Type B pancreatic cell (in vitro differentiated cells): ENCODE results near the gene TAGLN3. TPM values are rescaled to one million over a fixed set of nuclear protein-coding genes. Genes with fewer than 3 reads are reported as not detected.

Source experiments
- DNase-seq: peaks from one replicate; pipeline ENCODE4 v3.0.0; 2021; ENCODE audit warnings: mixed read lengths; ENCODE audit not compliant: unreplicated experiment; ENCODE audit errors: extremely low spot score
- H3K27ac Mint-ChIP-seq: 2 replicates; pipeline ENCODE4 v1.8.0; 2021; ENCODE audit warnings: mild to moderate bottlenecking, mixed read lengths
- H3K27me3 Mint-ChIP-seq: 2 replicates; pipeline ENCODE4 v1.8.0; 2021; ENCODE audit warnings: mixed read lengths
- H3K36me3 Mint-ChIP-seq: 2 replicates; pipeline ENCODE4 v1.8.0; 2021; ENCODE audit warnings: mixed read lengths
- H3K4me1 Mint-ChIP-seq: one replicate; pipeline ENCODE4 v1.8.0; 2021; ENCODE audit warnings: mixed read lengths; ENCODE audit not compliant: unreplicated experiment
- H3K4me3 Mint-ChIP-seq: 2 replicates; pipeline ENCODE4 v1.8.0; 2021; ENCODE audit warnings: mild to moderate bottlenecking, mixed read lengths
- H3K9me3 Mint-ChIP-seq: 2 replicates; pipeline ENCODE4 v1.8.0; 2021; ENCODE audit warnings: mixed read lengths
- total RNA-seq: library from RNA; stranded (reverse); gene quantifications from 2 replicates; pipeline ENCODE4 v1.2.1, GENCODE V29; 2021; ENCODE audit warnings: low replicate concordance
- TF ChIP-seq, protein P1 (sequence below): fragments of 200-600 bp; sonication (generic); conservative IDR thresholded peaks from 2 replicates; pipeline ENCODE4 v1.5.0; 2021; ENCODE audit warnings: antibody characterized with exemption, mild to moderate bottlenecking

Gene TAGLN3
- total RNA-seq, 1 donor from 2014 or later: 14.8 TPM

DNA sequence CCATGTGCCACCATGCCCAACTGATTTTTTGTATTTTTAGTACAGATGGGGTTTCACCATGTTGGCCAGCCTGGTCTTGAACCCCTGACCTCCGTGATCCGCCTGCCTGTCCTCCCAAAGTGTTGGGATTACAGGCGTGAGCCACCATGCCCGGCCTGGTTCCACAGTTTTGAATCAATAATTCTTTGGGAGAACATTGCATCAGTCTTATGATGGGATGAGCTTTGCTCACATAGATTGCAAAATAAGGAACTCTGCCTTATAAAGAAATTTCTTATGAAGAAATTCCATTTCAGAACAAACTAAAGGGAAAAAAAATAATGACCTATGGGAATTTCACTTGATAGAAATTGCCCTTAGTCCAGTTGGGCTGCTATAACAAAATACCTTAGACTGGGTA lies 20.0 kb downstream of the TAGLN3 start:
- Mint-ChIP-seq H3K4me3 (no peak overlapping the region), H3K4me1 (peaks cover 9% of the 10 kb centered on the region), H3K27ac (no peak overlapping the region), H3K36me3 (peaks cover 3% of the 10 kb centered on the region), H3K27me3 (no peaks in the 10 kb centered on the region), H3K9me3 (peaks cover 11% of the 10 kb centered on the region)
- TF ChIP-seq, protein P1, sequence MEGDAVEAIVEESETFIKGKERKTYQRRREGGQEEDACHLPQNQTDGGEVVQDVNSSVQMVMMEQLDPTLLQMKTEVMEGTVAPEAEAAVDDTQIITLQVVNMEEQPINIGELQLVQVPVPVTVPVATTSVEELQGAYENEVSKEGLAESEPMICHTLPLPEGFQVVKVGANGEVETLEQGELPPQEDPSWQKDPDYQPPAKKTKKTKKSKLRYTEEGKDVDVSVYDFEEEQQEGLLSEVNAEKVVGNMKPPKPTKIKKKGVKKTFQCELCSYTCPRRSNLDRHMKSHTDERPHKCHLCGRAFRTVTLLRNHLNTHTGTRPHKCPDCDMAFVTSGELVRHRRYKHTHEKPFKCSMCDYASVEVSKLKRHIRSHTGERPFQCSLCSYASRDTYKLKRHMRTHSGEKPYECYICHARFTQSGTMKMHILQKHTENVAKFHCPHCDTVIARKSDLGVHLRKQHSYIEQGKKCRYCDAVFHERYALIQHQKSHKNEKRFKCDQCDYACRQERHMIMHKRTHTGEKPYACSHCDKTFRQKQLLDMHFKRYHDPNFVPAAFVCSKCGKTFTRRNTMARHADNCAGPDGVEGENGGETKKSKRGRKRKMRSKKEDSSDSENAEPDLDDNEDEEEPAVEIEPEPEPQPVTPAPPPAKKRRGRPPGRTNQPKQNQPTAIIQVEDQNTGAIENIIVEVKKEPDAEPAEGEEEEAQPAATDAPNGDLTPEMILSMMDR: no peak
- no peak for DNase-seq

DNA sequence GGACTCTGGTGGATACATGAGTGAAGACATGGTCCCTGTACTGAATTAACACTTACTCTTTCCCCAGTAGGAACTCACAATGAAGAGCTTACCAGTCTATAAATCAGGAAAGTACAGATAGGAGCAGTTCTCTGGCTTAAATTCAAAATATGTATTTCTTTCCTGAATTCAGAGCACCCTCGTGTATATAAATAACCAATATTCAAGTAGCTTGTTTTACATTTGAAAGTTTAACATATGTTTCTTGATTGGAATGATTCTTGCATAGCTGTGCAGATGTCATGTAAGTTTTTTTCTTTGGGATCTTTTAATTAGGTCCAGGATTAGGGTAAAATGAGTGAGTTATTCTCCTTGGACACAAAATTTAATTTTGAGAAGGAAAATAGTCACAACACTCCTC lies 21.0 kb downstream of the TAGLN3 start:
- H3K4me1 Mint-ChIP-seq: peaks cover 9% of the 10 kb centered on the region
- H3K9me3 Mint-ChIP-seq: peaks cover 11% of the 10 kb centered on the region
- no peak overlapping the region for H3K4me3 Mint-ChIP-seq
- peaks cover 3% of the 10 kb centered on the region for H3K36me3 Mint-ChIP-seq
- DNase-seq: no peak
- TF ChIP-seq, protein P1: no peak
- no peak overlapping the region for H3K27ac Mint-ChIP-seq
- H3K27me3 Mint-ChIP-seq: no peaks in the 10 kb centered on the region

DNA sequence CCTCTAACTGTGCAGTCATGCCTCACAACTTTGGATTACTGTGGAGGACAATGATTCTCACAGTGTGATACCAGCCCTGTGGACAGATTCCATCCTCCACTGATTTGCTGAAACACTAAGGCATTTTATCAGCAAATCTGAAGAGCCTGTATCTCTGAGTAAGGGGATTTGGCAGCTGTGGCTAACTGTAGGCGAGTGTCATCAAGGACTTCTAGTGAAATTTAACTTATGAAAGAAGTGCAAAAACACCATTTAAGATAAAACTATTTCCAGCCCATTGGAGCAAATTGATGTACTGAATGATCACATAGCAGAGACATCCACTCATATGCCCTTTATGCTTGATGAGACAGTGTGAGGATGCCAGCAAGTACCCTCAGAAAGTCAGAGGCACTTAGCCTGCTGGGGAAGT lies 22.0 kb downstream of the TAGLN3 start:
- Mint-ChIP-seq H3K27me3 (no peaks in the 10 kb centered on the region), H3K9me3 (peaks cover 11% of the 10 kb centered on the region), H3K36me3 (peaks cover 3% of the 10 kb centered on the region), H3K4me3 (no peak overlapping the region), H3K27ac (no peak overlapping the region), H3K4me1 (peaks cover 9% of the 10 kb centered on the region)
- TF ChIP-seq, protein P1: no peak
- no peak for DNase-seq

DNA sequence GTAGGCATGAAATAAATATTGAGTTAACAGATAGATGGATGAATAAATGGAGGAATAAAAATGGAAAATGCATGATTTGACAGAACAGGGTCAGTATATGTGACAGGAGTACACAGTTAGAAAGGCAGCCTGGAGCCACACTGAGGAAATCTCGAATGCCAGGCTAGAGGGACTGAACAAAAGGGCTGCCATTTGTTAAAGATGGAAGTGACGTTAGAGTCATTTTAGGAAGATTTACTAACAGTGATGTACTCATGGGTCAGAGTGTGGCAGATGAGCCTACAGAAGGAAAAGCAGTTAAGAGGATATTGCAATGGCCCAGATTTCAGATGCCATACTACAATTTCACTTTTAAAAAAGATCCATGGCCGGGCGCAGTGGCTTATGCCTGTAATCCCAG lies 28.4 kb downstream of the TAGLN3 start:
- Mint-ChIP-seq H3K36me3 (peaks cover 3% of the 10 kb centered on the region), H3K9me3 (peaks cover 5% of the 10 kb centered on the region), H3K4me1 (no peaks in the 10 kb centered on the region), H3K27ac (no peak overlapping the region), H3K4me3 (no peak overlapping the region), H3K27me3 (no peaks in the 10 kb centered on the region)
- TF ChIP-seq, protein P1: no peak
- DNase-seq: no peak

DNA sequence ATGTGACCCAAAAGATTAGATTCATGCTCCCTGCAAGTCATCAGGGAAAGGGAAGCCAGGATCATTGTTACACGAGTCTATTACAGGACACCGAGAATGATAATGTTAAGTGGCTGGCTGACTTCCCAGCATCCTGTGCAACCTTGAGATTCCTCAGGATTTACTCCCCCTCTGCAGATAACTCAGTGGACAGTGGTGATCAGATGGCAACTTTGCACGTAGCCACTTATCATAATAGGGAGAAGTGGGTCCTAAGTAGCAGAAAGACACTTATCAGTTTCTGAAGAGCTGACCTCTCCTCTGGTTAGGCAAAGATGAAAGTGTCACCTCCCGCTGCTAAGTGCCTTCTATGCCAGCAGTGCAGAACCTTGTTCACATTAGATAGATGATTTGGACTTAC lies 29.1 kb downstream of the TAGLN3 start:
- H3K4me3 Mint-ChIP-seq: no peak overlapping the region
- no peaks in the 10 kb centered on the region for H3K4me1 Mint-ChIP-seq
- no peaks in the 10 kb centered on the region for H3K27me3 Mint-ChIP-seq
- TF ChIP-seq, protein P1: no peak
- H3K27ac Mint-ChIP-seq: no peak overlapping the region
- peaks cover 3% of the 10 kb centered on the region for H3K36me3 Mint-ChIP-seq
- no peak for DNase-seq
- peaks cover 5% of the 10 kb centered on the region for H3K9me3 Mint-ChIP-seq

DNA sequence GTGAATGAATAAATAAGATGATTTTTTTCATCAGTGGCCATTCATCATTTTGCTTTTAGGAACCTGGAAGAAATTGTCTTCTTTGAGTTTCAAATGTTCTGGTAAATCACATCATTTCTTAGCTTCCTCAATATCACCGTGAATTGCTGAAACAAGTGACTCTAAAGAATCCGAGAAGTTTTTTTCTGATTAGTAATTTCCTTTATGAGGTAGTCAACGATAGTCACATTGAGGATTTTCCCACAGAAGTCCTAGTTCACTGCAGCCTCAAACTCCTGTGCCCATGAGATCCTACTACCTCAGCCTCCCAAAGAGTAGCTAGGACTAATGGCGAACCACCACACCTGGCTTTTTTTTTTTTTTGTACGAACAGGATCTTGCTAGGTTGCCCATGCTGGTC lies 32.2 kb downstream of the TAGLN3 start:
- TF ChIP-seq, protein P1: no peak
- H3K27ac Mint-ChIP-seq: no peak overlapping the region
- no peak overlapping the region for H3K4me3 Mint-ChIP-seq
- H3K36me3 Mint-ChIP-seq: no peaks in the 10 kb centered on the region
- H3K27me3 Mint-ChIP-seq: no peaks in the 10 kb centered on the region
- no peak for DNase-seq
- peaks cover 4% of the 10 kb centered on the region for H3K9me3 Mint-ChIP-seq
- H3K4me1 Mint-ChIP-seq: peaks cover 5% of the 10 kb centered on the region
